Measurements from ENCODE around the gene STAB2. TPM values are rescaled to one million over a fixed set of nuclear protein-coding genes. Genes with fewer than 3 reads are reported as not detected.

Gene STAB2
- total RNA-seq, 1 donor from 2014 or later, result not detected

- Histone ChIP-seq H3K4me3 (no peak overlapping the region), H3K9me3 (no peaks in the 10 kb centered on the region), H3K27me3 (no peaks in the 10 kb centered on the region), H3K36me3 (no peaks in the 10 kb centered on the region), H3K4me1 (no peaks in the 10 kb centered on the region), H3K27ac (no peak overlapping the region)
- no peak for DNase-seq (ENCODE audit: low spot score in 2 of 2)
- TF ChIP-seq CTCF (IDR thresholded peaks at IDR 0.05), result no peak
- intact Hi-C loops (cut with DNase I), result no loop called here
Observed at GRCh38 chr12:103588680-103589079, 1.6 kb downstream of the STAB2 start.

- DNase-seq (ENCODE audit: low spot score in 2 of 2), result no peak
- intact Hi-C loops (cut with DNase I), result no loop called here
- TF ChIP-seq CTCF (IDR thresholded peaks at IDR 0.05), result no peak
- Histone ChIP-seq H3K27ac (no peak overlapping the region), H3K36me3 (no peaks in the 10 kb centered on the region), H3K27me3 (no peaks in the 10 kb centered on the region), H3K9me3 (no peaks in the 10 kb centered on the region), H3K4me1 (no peaks in the 10 kb centered on the region), H3K4me3 (no peak overlapping the region)
Observed at GRCh38 chr12:103589517-103589916, 2.4 kb downstream of the STAB2 start.

GRCh38 chr12:103590271-103590670 is 3.2 kb downstream of the STAB2 start:
- Histone ChIP-seq H3K27me3 (no peaks in the 10 kb centered on the region), H3K27ac (no peak overlapping the region), H3K4me3 (no peak overlapping the region), H3K36me3 (no peaks in the 10 kb centered on the region), H3K4me1 (no peaks in the 10 kb centered on the region), H3K9me3 (no peaks in the 10 kb centered on the region)
- TF ChIP-seq CTCF (IDR thresholded peaks at IDR 0.05), result no peak
- no peak for DNase-seq (ENCODE audit: low spot score in 2 of 2)
- intact Hi-C loops (cut with DNase I), result no loop called here

GRCh38 chr12:103596981-103597380 is 9.9 kb downstream of the STAB2 start:
- H3K4me3 ChIP-seq, result no peak overlapping the region
- intact Hi-C loops (cut with DNase I), result no loop called here
- DNase-seq (ENCODE audit: low spot score in 2 of 2), result no peak
- H3K27me3 ChIP-seq, result no peaks in the 10 kb centered on the region
- no peak for TF ChIP-seq CTCF (IDR thresholded peaks at IDR 0.05)
- no peak overlapping the region for H3K27ac ChIP-seq
- no peaks in the 10 kb centered on the region for H3K4me1 ChIP-seq
- no peaks in the 10 kb centered on the region for H3K36me3 ChIP-seq
- no peaks in the 10 kb centered on the region for H3K9me3 ChIP-seq

- no peak for DNase-seq (ENCODE audit: low spot score in 2 of 2)
- TF ChIP-seq CTCF (IDR thresholded peaks at IDR 0.05), result no peak
- Histone ChIP-seq H3K4me3 (no peak overlapping the region), H3K9me3 (no peaks in the 10 kb centered on the region), H3K36me3 (no peaks in the 10 kb centered on the region), H3K4me1 (no peaks in the 10 kb centered on the region), H3K27ac (no peak overlapping the region), H3K27me3 (no peaks in the 10 kb centered on the region)
- intact Hi-C loops (cut with DNase I), result no loop called here
Observed at GRCh38 chr12:103599274-103599673, 12.2 kb downstream of the STAB2 start.
